Loucy (cell line): Measurements from ENCODE around the gene ROBO2.

Source experiments
- H2AFZ ChIP-seq: fragments of 200-600 bp; sonication (generic); 2 replicates; pipeline ENCODE4 v1.6.0; 2016; ENCODE audit warnings: antibody characterized with exemption, mild to moderate bottlenecking, low read length, moderate library complexity
- H3F3A ChIP-seq: fragments of 200-600 bp; 2 replicates; pipeline ENCODE4 v1.6.0; 2016; ENCODE audit warnings: antibody characterized with exemption, low read depth, mild to moderate bottlenecking
- H3K27me3 ChIP-seq: fragments of 200-600 bp; sonication (generic); 2 replicates; pipeline ENCODE4 v1.6.1; 2014; ENCODE audit warnings: low read length, mild to moderate bottlenecking; ENCODE audit not compliant: insufficient read depth, poor library complexity, severe bottlenecking
- H3K36me3 ChIP-seq: fragments of 200-600 bp; sonication (generic); 2 replicates; pipeline ENCODE4 v1.6.1; 2016; ENCODE audit warnings: low read length; ENCODE audit not compliant: insufficient read depth
- H3K4me1 ChIP-seq: fragments of 200-600 bp; sonication (generic); 2 replicates; pipeline ENCODE4 v1.5.1; 2014; ENCODE audit warnings: low read length, mild to moderate bottlenecking; ENCODE audit not compliant: insufficient read depth, poor library complexity, severe bottlenecking
- H3K4me2 ChIP-seq: fragments of 200-600 bp; sonication (generic); 2 replicates; pipeline ENCODE4 v1.6.0; 2014; ENCODE audit warnings: antibody characterized with exemption, low read length, low read depth, mild to moderate bottlenecking; ENCODE audit not compliant: poor library complexity, severe bottlenecking
- H3K4me3 ChIP-seq: fragments of 200-600 bp; sonication (generic); 2 replicates; pipeline ENCODE4 v1.5.1; 2014; ENCODE audit warnings: low read length, mild to moderate bottlenecking, mixed read lengths; ENCODE audit not compliant: poor library complexity, severe bottlenecking
- H3K79me2 ChIP-seq: fragments of 200-600 bp; sonication (generic); 2 replicates; pipeline ENCODE4 v1.6.1; 2014; ENCODE audit warnings: low read length; ENCODE audit not compliant: insufficient read depth
- H3K9ac ChIP-seq: fragments of 200-600 bp; sonication (generic); 2 replicates; pipeline ENCODE4 v1.6.0; 2014; ENCODE audit warnings: mild to moderate bottlenecking, low read depth, low read length, moderate library complexity; ENCODE audit not compliant: poor library complexity, severe bottlenecking
- H3K9me2 ChIP-seq: fragments of 200-600 bp; sonication (generic); replicated peaks from 2 replicates; pipeline ENCODE4 v1.6.1; 2016; ENCODE audit warnings: low read depth, low read length, mixed read lengths
- H3K9me3 ChIP-seq: fragments of 200-600 bp; sonication (generic); 2 replicates; pipeline ENCODE4 v1.6.1; 2014; ENCODE audit warnings: mild to moderate bottlenecking, antibody characterized with exemption, low read length, low read depth; ENCODE audit not compliant: insufficient read depth
- H4K20me1 ChIP-seq: fragments of 200-600 bp; sonication (generic); 2 replicates; pipeline ENCODE4 v1.6.0; 2014; ENCODE audit warnings: antibody characterized with exemption, low read length, mild to moderate bottlenecking; ENCODE audit not compliant: insufficient read depth, poor library complexity, severe bottlenecking
- CTCF ChIP-seq: fragments of 200-600 bp; sonication (generic); conservative IDR thresholded peaks from 2 replicates; pipeline ENCODE4 v1.5.1; 2014; ENCODE audit warnings: mild to moderate bottlenecking, antibody characterized with exemption, low read length
- EZH2phosphoT487 ChIP-seq: fragments of 200-600 bp; IDR thresholded peaks from 2 replicates; pipeline ENCODE4 v1.6.1; 2018; ENCODE audit warnings: antibody characterized with exemption, mild to moderate bottlenecking, moderate library complexity, borderline replicate concordance

ROBO2 gene

GRCh38 chr3:77227567-77227966, 187.7 kb downstream of the ROBO2 start:
- H3K27me3 ChIP-seq, result no peaks in the 10 kb centered on the region
- no peaks in the 10 kb centered on the region for H3K9me2 ChIP-seq
- H3K4me2 ChIP-seq, result no peak overlapping the region
- no peak for TF ChIP-seq CTCF
- H3K4me3 ChIP-seq, result no peak overlapping the region
- H3K9ac ChIP-seq, result no peak overlapping the region
- no peaks in the 10 kb centered on the region for H4K20me1 ChIP-seq
- no peaks in the 10 kb centered on the region; the same call in 1 of the 2 replicates for H3F3A ChIP-seq
- no peak overlapping the region for H2AFZ ChIP-seq
- no peaks in the 10 kb centered on the region for H3K36me3 ChIP-seq
- H3K9me3 ChIP-seq, result 0 out of 2 replicates have a peak, but pooled peaks cover 3% of the 10 kb centered on the region
- no peaks in the 10 kb centered on the region for H3K79me2 ChIP-seq
- no peaks in the 10 kb centered on the region for H3K4me1 ChIP-seq

GRCh38 chr3:77232557-77232956, 192.7 kb downstream of the ROBO2 start:
- TF ChIP-seq CTCF (no peak), EZH2phosphoT487 (no peak)
- Histone ChIP-seq H3K9ac (no peak overlapping the region), H3K4me2 (no peak overlapping the region), H3K36me3 (no peaks in the 10 kb centered on the region), H3K27me3 (no peaks in the 10 kb centered on the region), H3K79me2 (no peaks in the 10 kb centered on the region), H4K20me1 (no peaks in the 10 kb centered on the region), H2AFZ (no peak overlapping the region), H3K4me3 (no peak overlapping the region), H3K4me1 (no peaks in the 10 kb centered on the region), H3F3A (no peaks in the 10 kb centered on the region), H3K9me3 (no peaks in the 10 kb centered on the region), H3K9me2 (no peaks in the 10 kb centered on the region)

GRCh38 chr3:77234004-77234403, 194.1 kb downstream of the ROBO2 start:
- Histone ChIP-seq H3K27me3 (no peaks in the 10 kb centered on the region), H3K4me1 (no peaks in the 10 kb centered on the region), H3K9ac (no peak overlapping the region)

More at GRCh38 chr3:77234004-77234403, 194.1 kb downstream of the ROBO2 start:
- H3K9me2 ChIP-seq, result no peaks in the 10 kb centered on the region
- no peak overlapping the region for H2AFZ ChIP-seq
- no peaks in the 10 kb centered on the region for H3F3A ChIP-seq
- TF ChIP-seq CTCF, result no peak
- no peaks in the 10 kb centered on the region for H3K9me3 ChIP-seq
- no peaks in the 10 kb centered on the region for H3K36me3 ChIP-seq
- no peaks in the 10 kb centered on the region for H3K79me2 ChIP-seq
- H4K20me1 ChIP-seq, result no peaks in the 10 kb centered on the region
- H3K4me2 ChIP-seq, result no peak overlapping the region
- H3K4me3 ChIP-seq, result no peak overlapping the region
